ENCODE results near the gene KRTAP20-1.

- TF ChIP-seq CTCF (IDR thresholded peaks at IDR 0.05 in 8 of 11, conservative IDR thresholded peaks at IDR 0.05 in 3 of 11) (no peak), POLR2A (IDR thresholded peaks at IDR 0.05) (no peak), POLR2AphosphoS5 (IDR thresholded peaks at IDR 0.05) (no peak)
Measured at GRCh38 chr21:30605968-30606367, 10.3 kb upstream of the KRTAP20-1 start.

All from spleen (tissue), 7 donors.